Sigmoid colon (tissue), 4 donors: ENCODE measurements around the gene RAPGEF2.

Experiments
- CTCF ChIP-seq, 4 experiments: fragments of 450-650 bp in 3 of 4; fragments of 200-600 bp in 1 of 4; IDR thresholded peaks; one replicate each; pipeline ENCODE4 v1.5.1; 2016 to 2019; ENCODE audit warnings: antibody characterized with exemption in 4 of 4, mild to moderate bottlenecking in 3 of 4, moderate library complexity in 2 of 4
- EP300 ChIP-seq, 4 donors: sonication (generic); formaldehyde crosslinking; IDR thresholded peaks; one replicate each; pipeline ENCODE4 v1.6.1; 2017; ENCODE audit warnings: antibody characterized with exemption in 4 of 4
- POLR2AphosphoS5 ChIP-seq, 4 donors: sonication (generic); formaldehyde crosslinking; IDR thresholded peaks; one replicate each; pipeline ENCODE4 v1.6.1; 2017; ENCODE audit warnings: antibody characterized with exemption in 4 of 4

DNA sequence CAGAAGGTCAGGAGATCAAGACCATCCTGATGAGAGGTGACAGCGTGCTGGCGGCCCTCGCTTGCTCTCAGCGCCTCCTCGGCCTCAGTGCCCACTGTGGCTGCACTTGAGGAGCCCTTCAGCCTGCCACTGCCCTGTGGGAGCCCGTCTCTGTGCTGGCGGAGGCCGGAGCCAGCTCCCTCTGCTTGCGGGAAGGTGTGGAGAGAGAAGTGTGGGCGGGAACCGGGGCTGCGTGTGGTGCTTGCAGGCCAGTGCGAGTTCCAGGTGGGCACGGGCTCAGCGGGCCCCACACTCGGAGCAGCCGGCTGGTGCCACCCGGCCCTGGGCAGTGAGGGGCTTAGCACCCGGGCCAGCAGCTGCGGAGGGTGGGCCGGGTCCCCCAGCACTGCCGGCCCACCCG, 286.9 kb downstream of the RAPGEF2 start:
- TF ChIP-seq EP300 (IDR thresholded peaks at IDR 0.05) = no peak
- no peak for TF ChIP-seq CTCF (IDR thresholded peaks at IDR 0.05)
- no peak for TF ChIP-seq POLR2AphosphoS5 (IDR thresholded peaks at IDR 0.05)
